ENCODE measurements around the gene ATN1.

DNA sequence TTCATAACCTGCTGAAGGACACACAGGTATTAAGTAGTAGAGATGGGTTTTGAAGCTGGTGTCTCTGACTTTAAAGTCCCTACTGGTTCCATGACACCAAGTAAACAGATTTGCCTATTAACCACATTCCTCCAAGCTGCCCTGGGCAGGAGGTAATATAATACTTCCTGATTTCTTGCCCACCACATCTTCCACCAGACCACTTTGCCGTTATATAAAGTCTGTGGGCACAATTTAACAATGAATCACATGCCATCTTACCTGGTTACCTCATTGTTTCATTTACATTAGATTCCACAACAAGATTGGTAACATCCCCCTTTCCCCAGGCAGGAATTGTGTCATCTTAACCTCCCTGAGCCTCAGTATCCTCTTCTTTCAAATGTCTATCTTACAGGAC is 24.0 kb upstream of the ATN1 start:
- no peak for TF ChIP-seq TAF1 (IDR thresholded peaks at IDR 0.05; ENCODE audit: borderline replicate concordance, low read depth, low read length)
- no peak for TF ChIP-seq POLR2AphosphoS5 (IDR thresholded peaks at IDR 0.05; ENCODE audit: low read depth, low read length)

Data from GM12892 (cell line).